Endometrial microvascular endothelial cells (primary cell): ENCODE data around the gene AGAP6. TPM values are rescaled to one million over a fixed set of nuclear protein-coding genes. Genes with fewer than 3 reads are reported as not detected.
"Not testable (repeated sequence)": the region's sequence is repeated elsewhere in the genome, so short reads cannot be mapped to it uniquely, and the experiment has no call there.

Experiments
- in situ Hi-C: cut with HindIII; loops from 2 replicates; pipeline ENCODE4 v1.10.0; 2017; ENCODE audit warnings: low sequenced_read_pairs, low pct_unique_long_range_greater_than_20kb; ENCODE audit errors: inconsistent ontology term
- total RNA-seq: library from RNA; depleted of rRNA; stranded (reverse); fragments of >200 nt; gene quantifications from one replicate; pipeline ENCODE4 v1.2.3, GENCODE V29; 2015; ENCODE audit errors: inconsistent ontology term

AGAP6 gene
- total RNA-seq, 1 donor from 2014 or later: 3.0 TPM

GRCh38 chr10:50020451-50021024, 32.3 kb downstream of the AGAP6 start:
- in situ Hi-C loops: not testable (repeated sequence)

GRCh38 chr10:50021646-50022045, 33.4 kb downstream of the AGAP6 start:
- in situ Hi-C loops: no loop called here

GRCh38 chr10:50024716-50025383, 36.6 kb downstream of the AGAP6 start:
- in situ Hi-C loops: not testable (repeated sequence)

- in situ Hi-C loops: no loop called here
Measured at GRCh38 chr10:50025627-50026026, 37.4 kb downstream of the AGAP6 start.

- in situ Hi-C loops: no loop called here
Measured at GRCh38 chr10:50027195-50027594, 39.0 kb downstream of the AGAP6 start.

GRCh38 chr10:50033481-50033880, 45.3 kb downstream of the AGAP6 start:
- in situ Hi-C loops: no loop called here

- in situ Hi-C loops: not testable (repeated sequence)
Measured at GRCh38 chr10:50035337-50035736, 47.1 kb downstream of the AGAP6 start.

GRCh38 chr10:50044941-50045664, 56.9 kb downstream of the AGAP6 start:
- in situ Hi-C loops: no loop called here

GRCh38 chr10:50046457-50046856, 58.3 kb downstream of the AGAP6 start:
- in situ Hi-C loops: not testable (repeated sequence)

GRCh38 chr10:50047594-50047993, 59.4 kb downstream of the AGAP6 start:
- in situ Hi-C loops: not testable (repeated sequence)

- in situ Hi-C loops: not testable (repeated sequence)
Measured at GRCh38 chr10:50051995-50052660, 63.9 kb downstream of the AGAP6 start.

- in situ Hi-C loops: not testable (repeated sequence)
Measured at GRCh38 chr10:50052778-50053376, 64.7 kb downstream of the AGAP6 start.

GRCh38 chr10:50055494-50056292, 67.5 kb downstream of the AGAP6 start:
- in situ Hi-C loops: not testable (repeated sequence)

- in situ Hi-C loops: not testable (repeated sequence)
Measured at GRCh38 chr10:50056654-50057053, 68.4 kb downstream of the AGAP6 start.

GRCh38 chr10:50058727-50059126, 70.5 kb downstream of the AGAP6 start:
- in situ Hi-C loops: not testable (repeated sequence)

- in situ Hi-C loops: not testable (repeated sequence)
Measured at GRCh38 chr10:50059946-50060345, 71.7 kb downstream of the AGAP6 start.
